ENCODE measurements around the gene CCSER2.

CCSER2 gene

DNA sequence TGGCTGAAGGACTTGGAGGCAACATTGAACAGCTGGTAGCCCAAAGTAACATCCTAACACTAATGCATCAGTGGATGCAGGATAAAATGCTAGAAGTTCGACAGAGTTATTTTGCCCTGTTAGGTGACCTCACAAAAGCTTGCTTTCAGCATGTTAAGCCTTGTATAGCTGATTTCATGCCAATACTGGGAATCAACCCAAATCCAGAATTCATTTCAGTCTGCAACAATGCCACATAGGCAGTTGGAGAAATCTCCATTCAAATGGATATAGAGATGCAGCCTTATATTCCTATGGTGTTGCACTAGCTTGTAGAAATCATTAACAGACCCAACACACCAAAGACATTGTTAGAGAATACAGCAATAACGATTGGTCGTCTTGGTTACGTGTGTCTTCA lies 62.9 kb downstream of the CCSER2 start:
- no peaks in the 10 kb centered on the region for H3K36me3 ChIP-seq (ENCODE audit: insufficient read depth, low read length)
- H2AFZ ChIP-seq (ENCODE audit: low read length, unreplicated experiment): no peak overlapping the region
- no peaks in the 10 kb centered on the region for H3K4me1 ChIP-seq (ENCODE audit: control insufficient read depth, insufficient read depth, low read length, unreplicated experiment)
- H3K27ac ChIP-seq (ENCODE audit: low read depth, low read length): no peak overlapping the region
- H3K4me3 ChIP-seq (ENCODE audit: low read depth, low read length): no peak overlapping the region
- H3K79me2 ChIP-seq (ENCODE audit: control insufficient read depth, insufficient read depth, low read length, unreplicated experiment): peaks cover 2% of the 10 kb centered on the region
- H3K27me3 ChIP-seq (ENCODE audit: insufficient read depth, low read length): no peaks in the 10 kb centered on the region

- H3K36me3 ChIP-seq (ENCODE audit: insufficient read depth, low read length): no peaks in the 10 kb centered on the region
- H3K27me3 ChIP-seq (ENCODE audit: insufficient read depth, low read length): no peaks in the 10 kb centered on the region
- no peak overlapping the region for H2AFZ ChIP-seq (ENCODE audit: low read length, unreplicated experiment)
- H3K27ac ChIP-seq (ENCODE audit: low read depth, low read length): no peak overlapping the region
- peaks cover 2% of the 10 kb centered on the region for H3K79me2 ChIP-seq (ENCODE audit: control insufficient read depth, insufficient read depth, low read length, unreplicated experiment)
- H3K4me3 ChIP-seq (ENCODE audit: low read depth, low read length): no peak overlapping the region
- no peaks in the 10 kb centered on the region for H3K4me1 ChIP-seq (ENCODE audit: control insufficient read depth, insufficient read depth, low read length, unreplicated experiment)
These were observed 63.8 kb downstream of the CCSER2 start for GRCh38 chr10:84392181-84392580.

GRCh38 chr10:84395581-84395980 lies 67.2 kb downstream of the CCSER2 start:
- Histone ChIP-seq H3K4me1 (ENCODE audit: control insufficient read depth, insufficient read depth, low read length, unreplicated experiment) (no peaks in the 10 kb centered on the region), H3K79me2 (ENCODE audit: control insufficient read depth, insufficient read depth, low read length, unreplicated experiment) (peaks cover 2% of the 10 kb centered on the region), H3K36me3 (ENCODE audit: insufficient read depth, low read length) (peaks cover 12% of the 10 kb centered on the region; the same call in 1 of the 2 replicates), H3K27me3 (ENCODE audit: insufficient read depth, low read length) (no peaks in the 10 kb centered on the region), H3K27ac (ENCODE audit: low read depth, low read length) (no peak overlapping the region), H2AFZ (ENCODE audit: low read length, unreplicated experiment) (no peak overlapping the region), H3K4me3 (ENCODE audit: low read depth, low read length) (no peak overlapping the region)

DNA sequence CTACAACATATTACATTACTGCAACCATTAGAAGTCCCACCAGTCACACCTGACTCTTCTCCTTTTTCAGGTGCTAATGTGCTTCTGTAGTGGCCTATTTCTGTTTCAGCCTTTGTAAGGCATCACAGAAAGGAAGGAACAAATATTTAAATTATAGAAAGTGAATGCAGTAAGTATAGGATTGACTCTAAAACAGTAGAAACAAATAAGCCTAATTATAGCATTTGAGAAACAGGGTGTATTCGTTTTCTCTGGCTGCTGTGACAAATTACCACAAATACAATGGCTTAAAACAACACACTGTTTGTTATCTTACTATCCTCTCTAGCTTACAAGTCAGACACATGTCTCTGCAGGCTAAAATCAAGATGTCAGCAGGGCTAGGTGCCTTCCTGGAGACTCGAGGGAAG lies 69.4 kb downstream of the CCSER2 start:
- H3K36me3 ChIP-seq (ENCODE audit: insufficient read depth, low read length): peaks cover 12% of the 10 kb centered on the region
- H2AFZ ChIP-seq (ENCODE audit: low read length, unreplicated experiment): no peak overlapping the region
- H3K27ac ChIP-seq (ENCODE audit: low read depth, low read length): no peak overlapping the region
- H3K4me3 ChIP-seq (ENCODE audit: low read depth, low read length): no peak overlapping the region
- no peaks in the 10 kb centered on the region for H3K4me1 ChIP-seq (ENCODE audit: control insufficient read depth, insufficient read depth, low read length, unreplicated experiment)
- no peaks in the 10 kb centered on the region for H3K27me3 ChIP-seq (ENCODE audit: insufficient read depth, low read length)
- H3K79me2 ChIP-seq (ENCODE audit: control insufficient read depth, insufficient read depth, low read length, unreplicated experiment): no peaks in the 10 kb centered on the region

DNA sequence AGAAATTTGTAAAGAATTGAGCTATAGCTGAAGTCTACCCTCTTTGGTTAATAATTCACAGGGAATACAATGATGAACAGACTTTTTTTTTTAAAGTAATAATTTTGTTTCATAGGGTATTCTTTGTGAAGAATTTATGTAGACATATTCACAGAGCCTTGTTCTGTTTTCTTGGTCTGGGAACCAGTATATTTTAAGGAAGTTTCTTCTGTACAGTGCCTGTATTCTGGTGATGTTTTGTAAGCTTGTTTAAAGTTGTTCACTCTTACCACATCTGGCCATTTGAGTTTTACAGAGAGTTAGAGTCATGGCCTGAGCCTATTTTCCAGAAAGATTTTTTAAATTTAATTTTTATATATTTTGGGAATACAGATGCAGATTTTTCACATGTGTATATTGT lies 70.3 kb downstream of the CCSER2 start:
- H2AFZ ChIP-seq (ENCODE audit: low read length, unreplicated experiment): no peak overlapping the region
- no peak overlapping the region for H3K27ac ChIP-seq (ENCODE audit: low read depth, low read length)
- no peaks in the 10 kb centered on the region for H3K27me3 ChIP-seq (ENCODE audit: insufficient read depth, low read length)
- H3K4me1 ChIP-seq (ENCODE audit: control insufficient read depth, insufficient read depth, low read length, unreplicated experiment): no peaks in the 10 kb centered on the region
- H3K36me3 ChIP-seq (ENCODE audit: insufficient read depth, low read length): peaks cover 12% of the 10 kb centered on the region
- no peak overlapping the region for H3K4me3 ChIP-seq (ENCODE audit: low read depth, low read length)
- H3K79me2 ChIP-seq (ENCODE audit: control insufficient read depth, insufficient read depth, low read length, unreplicated experiment): no peaks in the 10 kb centered on the region

GRCh38 chr10:84401854-84402611 lies 73.6 kb downstream of the CCSER2 start:
- Histone ChIP-seq H3K27ac (ENCODE audit: low read depth, low read length) (no peak overlapping the region), H3K4me1 (ENCODE audit: control insufficient read depth, insufficient read depth, low read length, unreplicated experiment) (no peaks in the 10 kb centered on the region), H3K27me3 (ENCODE audit: insufficient read depth, low read length) (no peaks in the 10 kb centered on the region), H3K79me2 (ENCODE audit: control insufficient read depth, insufficient read depth, low read length, unreplicated experiment) (no peaks in the 10 kb centered on the region), H3K36me3 (ENCODE audit: insufficient read depth, low read length) (peaks cover 12% of the 10 kb centered on the region), H3K4me3 (ENCODE audit: low read depth, low read length) (no peak overlapping the region), H2AFZ (ENCODE audit: low read length, unreplicated experiment) (no peak overlapping the region)

DNA sequence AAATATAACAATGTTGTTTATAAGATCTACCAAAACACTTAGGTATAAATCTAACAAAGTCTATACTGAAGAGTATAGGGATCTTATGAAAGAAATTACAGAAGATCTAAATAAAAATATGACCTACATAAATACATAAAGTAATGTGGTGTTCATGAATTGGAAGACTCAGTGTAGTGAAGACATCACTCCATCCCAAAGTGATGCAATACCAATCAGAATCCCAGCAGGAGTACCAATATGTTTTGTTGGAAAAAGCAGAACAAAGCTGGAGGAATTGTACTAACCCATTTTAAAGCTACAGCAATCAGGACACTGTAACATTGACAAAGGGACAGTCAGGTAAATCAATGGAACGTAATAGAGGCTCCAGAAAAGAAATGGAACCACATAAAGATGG lies 76.4 kb downstream of the CCSER2 start:
- H3K4me1 ChIP-seq (ENCODE audit: control insufficient read depth, insufficient read depth, low read length, unreplicated experiment): no peaks in the 10 kb centered on the region
- H3K27me3 ChIP-seq (ENCODE audit: insufficient read depth, low read length): no peaks in the 10 kb centered on the region
- H3K27ac ChIP-seq (ENCODE audit: low read depth, low read length): no peak overlapping the region
- peaks cover 3% of the 10 kb centered on the region for H3K79me2 ChIP-seq (ENCODE audit: control insufficient read depth, insufficient read depth, low read length, unreplicated experiment)
- H3K36me3 ChIP-seq (ENCODE audit: insufficient read depth, low read length): peaks cover 6% of the 10 kb centered on the region
- H3K4me3 ChIP-seq (ENCODE audit: low read depth, low read length): no peak overlapping the region
- no peak overlapping the region for H2AFZ ChIP-seq (ENCODE audit: low read length, unreplicated experiment)

DNA sequence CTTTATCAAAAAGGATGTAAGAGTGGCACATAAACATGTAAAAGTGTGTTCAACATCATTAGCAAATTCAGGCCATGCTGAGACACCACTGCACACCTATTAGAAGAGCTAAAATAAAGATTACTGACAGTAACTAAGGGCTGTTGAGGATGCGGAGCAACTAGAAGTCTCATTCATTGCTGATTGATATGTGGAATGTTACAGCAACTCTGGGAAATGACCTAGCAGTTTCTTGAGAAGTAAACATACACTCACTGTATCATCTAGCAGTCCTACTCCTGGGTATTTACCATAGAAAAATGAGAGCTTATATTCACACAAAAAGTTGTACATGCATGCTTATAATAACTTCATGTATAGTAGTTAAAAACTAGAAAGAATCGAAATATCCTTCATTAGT lies 77.3 kb downstream of the CCSER2 start:
- no peaks in the 10 kb centered on the region; the same call in 1 of the 2 replicates for H3K36me3 ChIP-seq (ENCODE audit: insufficient read depth, low read length)
- no peak overlapping the region for H3K27ac ChIP-seq (ENCODE audit: low read depth, low read length)
- peaks cover 6% of the 10 kb centered on the region for H3K79me2 ChIP-seq (ENCODE audit: control insufficient read depth, insufficient read depth, low read length, unreplicated experiment)
- no peak overlapping the region for H2AFZ ChIP-seq (ENCODE audit: low read length, unreplicated experiment)
- no peak overlapping the region for H3K4me3 ChIP-seq (ENCODE audit: low read depth, low read length)
- no peaks in the 10 kb centered on the region for H3K4me1 ChIP-seq (ENCODE audit: control insufficient read depth, insufficient read depth, low read length, unreplicated experiment)
- H3K27me3 ChIP-seq (ENCODE audit: insufficient read depth, low read length): no peaks in the 10 kb centered on the region

DNA sequence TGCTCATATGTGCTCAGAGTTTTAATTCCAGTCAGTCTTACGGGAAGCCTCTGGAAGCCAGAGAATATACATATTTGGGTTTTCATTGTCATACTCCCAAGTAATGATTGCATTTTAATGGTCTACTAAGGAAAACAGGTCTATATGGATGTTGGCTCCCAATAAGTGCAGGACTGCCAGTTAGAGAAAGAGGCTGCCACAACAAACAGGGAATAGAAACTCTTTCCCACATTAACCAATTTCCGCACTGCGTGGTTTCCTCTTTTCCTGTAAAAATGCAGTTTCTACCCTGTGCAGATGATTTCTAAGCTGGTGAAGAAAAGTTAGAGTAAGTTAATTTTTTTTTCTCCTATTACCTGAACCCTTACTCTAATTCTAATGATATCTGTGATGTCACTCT lies 78.2 kb downstream of the CCSER2 start:
- no peak overlapping the region for H2AFZ ChIP-seq (ENCODE audit: low read length, unreplicated experiment)
- H3K79me2 ChIP-seq (ENCODE audit: control insufficient read depth, insufficient read depth, low read length, unreplicated experiment): peaks cover 13% of the 10 kb centered on the region

GRCh38 chr10:84407388-84408049 lies 79.1 kb downstream of the CCSER2 start:
- Histone ChIP-seq H3K79me2 (ENCODE audit: control insufficient read depth, insufficient read depth, low read length, unreplicated experiment) (peaks cover 20% of the 10 kb centered on the region), H3K27me3 (ENCODE audit: insufficient read depth, low read length) (no peaks in the 10 kb centered on the region), H3K4me1 (ENCODE audit: control insufficient read depth, insufficient read depth, low read length, unreplicated experiment) (no peaks in the 10 kb centered on the region), H3K4me3 (ENCODE audit: low read depth, low read length) (no peak overlapping the region), H3K36me3 (ENCODE audit: insufficient read depth, low read length) (no peaks in the 10 kb centered on the region), H2AFZ (ENCODE audit: low read length, unreplicated experiment) (no peak overlapping the region), H3K27ac (ENCODE audit: low read depth, low read length) (no peak overlapping the region)

More for the DNA sequence above, 78.2 kb downstream of the CCSER2 start:
- Histone ChIP-seq H3K4me3 (ENCODE audit: low read depth, low read length) (no peak overlapping the region), H3K27me3 (ENCODE audit: insufficient read depth, low read length) (no peaks in the 10 kb centered on the region), H3K36me3 (ENCODE audit: insufficient read depth, low read length) (no peaks in the 10 kb centered on the region; the same call in 1 of the 2 replicates), H3K4me1 (ENCODE audit: control insufficient read depth, insufficient read depth, low read length, unreplicated experiment) (no peaks in the 10 kb centered on the region), H3K27ac (ENCODE audit: low read depth, low read length) (no peak overlapping the region)

DNA sequence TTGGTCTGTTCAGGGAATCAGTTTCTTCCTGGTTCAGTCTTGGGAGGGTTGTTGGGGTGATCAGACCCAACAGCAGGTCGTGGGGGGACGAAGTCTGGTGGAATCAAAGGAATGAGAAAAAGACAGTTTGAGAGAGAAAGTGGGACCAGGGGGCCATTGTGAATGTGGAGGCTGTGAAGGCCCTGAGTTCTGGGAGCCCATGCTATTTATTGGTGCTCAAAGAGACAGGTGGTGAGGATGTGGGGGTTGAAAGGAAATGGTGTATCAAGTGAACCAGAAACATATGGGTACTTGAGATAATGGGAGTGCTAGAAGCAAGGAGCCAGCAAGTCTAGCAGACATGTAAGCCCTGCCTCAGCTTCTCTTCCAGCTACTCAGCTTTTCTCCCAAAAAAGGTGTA lies 84.1 kb downstream of the CCSER2 start:
- H3K27me3 ChIP-seq (ENCODE audit: insufficient read depth, low read length): no peaks in the 10 kb centered on the region
- no peak overlapping the region for H3K27ac ChIP-seq (ENCODE audit: low read depth, low read length)
- no peak overlapping the region for H2AFZ ChIP-seq (ENCODE audit: low read length, unreplicated experiment)
- no peaks in the 10 kb centered on the region for H3K4me1 ChIP-seq (ENCODE audit: control insufficient read depth, insufficient read depth, low read length, unreplicated experiment)
- no peak overlapping the region for H3K4me3 ChIP-seq (ENCODE audit: low read depth, low read length)
- peaks cover 17% of the 10 kb centered on the region; the same call in 1 of the 2 replicates for H3K36me3 ChIP-seq (ENCODE audit: insufficient read depth, low read length)
- H3K79me2 ChIP-seq (ENCODE audit: control insufficient read depth, insufficient read depth, low read length, unreplicated experiment): peaks cover 35% of the 10 kb centered on the region

Measured in ACC112 (cell line).